Measurements from ENCODE around the gene SCUBE2. TPM values are rescaled to one million over a fixed set of nuclear protein-coding genes. Genes with fewer than 3 reads are reported as not detected.

The SCUBE2 gene
- total RNA-seq, 4 donors from 2014 or later, result 0.88 to 66.8 (median 5.9) TPM

DNA sequence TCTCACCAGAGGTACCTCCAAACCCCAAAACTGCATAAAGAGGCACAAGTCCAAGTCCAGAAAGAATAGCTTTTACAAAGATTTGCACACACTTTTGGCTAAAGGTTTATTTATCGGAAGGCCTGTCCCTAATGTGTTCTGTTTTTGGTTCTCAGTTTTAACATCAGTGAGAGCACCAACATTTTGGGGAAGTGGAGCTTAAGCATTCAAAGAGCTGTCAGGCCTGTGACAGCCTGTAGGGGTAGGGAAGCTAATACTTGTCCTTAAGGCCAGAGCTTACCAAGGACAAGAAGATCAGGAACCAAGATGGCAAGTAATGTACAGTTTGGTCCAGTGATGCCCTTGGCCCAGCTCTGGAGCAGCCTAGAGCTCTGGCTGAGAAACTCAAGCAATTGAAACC, 38.9 kb upstream of the SCUBE2 start:
- H3K9me3 ChIP-seq, result no peaks in the 10 kb centered on the region
- no peak for DNase-seq
- H3K4me3 ChIP-seq, result no peak overlapping the region
- H3K27ac ChIP-seq, result no peak overlapping the region
- no peaks in the 10 kb centered on the region for H3K27me3 ChIP-seq
- TF ChIP-seq POLR2A (IDR thresholded peaks at IDR 0.05), result no peak
- TF ChIP-seq, protein P1, sequence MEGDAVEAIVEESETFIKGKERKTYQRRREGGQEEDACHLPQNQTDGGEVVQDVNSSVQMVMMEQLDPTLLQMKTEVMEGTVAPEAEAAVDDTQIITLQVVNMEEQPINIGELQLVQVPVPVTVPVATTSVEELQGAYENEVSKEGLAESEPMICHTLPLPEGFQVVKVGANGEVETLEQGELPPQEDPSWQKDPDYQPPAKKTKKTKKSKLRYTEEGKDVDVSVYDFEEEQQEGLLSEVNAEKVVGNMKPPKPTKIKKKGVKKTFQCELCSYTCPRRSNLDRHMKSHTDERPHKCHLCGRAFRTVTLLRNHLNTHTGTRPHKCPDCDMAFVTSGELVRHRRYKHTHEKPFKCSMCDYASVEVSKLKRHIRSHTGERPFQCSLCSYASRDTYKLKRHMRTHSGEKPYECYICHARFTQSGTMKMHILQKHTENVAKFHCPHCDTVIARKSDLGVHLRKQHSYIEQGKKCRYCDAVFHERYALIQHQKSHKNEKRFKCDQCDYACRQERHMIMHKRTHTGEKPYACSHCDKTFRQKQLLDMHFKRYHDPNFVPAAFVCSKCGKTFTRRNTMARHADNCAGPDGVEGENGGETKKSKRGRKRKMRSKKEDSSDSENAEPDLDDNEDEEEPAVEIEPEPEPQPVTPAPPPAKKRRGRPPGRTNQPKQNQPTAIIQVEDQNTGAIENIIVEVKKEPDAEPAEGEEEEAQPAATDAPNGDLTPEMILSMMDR (IDR thresholded peaks at IDR 0.05), result no peak
- no peaks in the 10 kb centered on the region for H3K4me1 ChIP-seq
- intact Hi-C loops (cut with DNase I; ENCODE audit: low total_unique reads), result loop anchor here (10.0 kb wide), 1 partner anchor 115 kb away; no protein-coding TSS in a partner anchor
- H3K36me3 ChIP-seq, result no peaks in the 10 kb centered on the region

DNA sequence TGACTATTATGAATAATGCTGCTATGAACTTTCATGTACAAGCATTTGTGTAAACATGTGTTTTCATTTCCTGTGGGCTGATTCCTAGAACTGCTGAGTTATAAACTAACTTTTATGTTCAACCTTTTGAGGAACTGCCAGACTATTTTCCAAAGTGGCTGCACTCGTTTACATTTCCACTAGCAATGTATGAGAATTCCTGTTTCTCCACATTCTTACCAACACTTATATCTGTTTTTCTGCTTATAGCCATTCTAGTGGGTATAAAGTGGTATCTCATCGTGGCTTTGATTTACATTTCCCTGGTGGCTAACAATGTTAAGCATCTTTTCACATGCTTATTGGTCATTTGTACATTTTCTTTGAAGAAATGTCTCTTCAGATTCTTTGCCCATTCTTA, 35.2 kb upstream of the SCUBE2 start:
- H3K9me3 ChIP-seq, result no peaks in the 10 kb centered on the region
- no peak overlapping the region for H3K4me3 ChIP-seq
- TF ChIP-seq, protein P1 (IDR thresholded peaks at IDR 0.05), result no peak
- TF ChIP-seq POLR2A (IDR thresholded peaks at IDR 0.05), result no peak
- no peak for DNase-seq
- no peak overlapping the region for H3K27ac ChIP-seq
- no peaks in the 10 kb centered on the region for H3K36me3 ChIP-seq
- intact Hi-C loops (cut with DNase I; ENCODE audit: low total_unique reads), result no loop called here
- H3K27me3 ChIP-seq, result no peaks in the 10 kb centered on the region
- no peaks in the 10 kb centered on the region for H3K4me1 ChIP-seq

DNA sequence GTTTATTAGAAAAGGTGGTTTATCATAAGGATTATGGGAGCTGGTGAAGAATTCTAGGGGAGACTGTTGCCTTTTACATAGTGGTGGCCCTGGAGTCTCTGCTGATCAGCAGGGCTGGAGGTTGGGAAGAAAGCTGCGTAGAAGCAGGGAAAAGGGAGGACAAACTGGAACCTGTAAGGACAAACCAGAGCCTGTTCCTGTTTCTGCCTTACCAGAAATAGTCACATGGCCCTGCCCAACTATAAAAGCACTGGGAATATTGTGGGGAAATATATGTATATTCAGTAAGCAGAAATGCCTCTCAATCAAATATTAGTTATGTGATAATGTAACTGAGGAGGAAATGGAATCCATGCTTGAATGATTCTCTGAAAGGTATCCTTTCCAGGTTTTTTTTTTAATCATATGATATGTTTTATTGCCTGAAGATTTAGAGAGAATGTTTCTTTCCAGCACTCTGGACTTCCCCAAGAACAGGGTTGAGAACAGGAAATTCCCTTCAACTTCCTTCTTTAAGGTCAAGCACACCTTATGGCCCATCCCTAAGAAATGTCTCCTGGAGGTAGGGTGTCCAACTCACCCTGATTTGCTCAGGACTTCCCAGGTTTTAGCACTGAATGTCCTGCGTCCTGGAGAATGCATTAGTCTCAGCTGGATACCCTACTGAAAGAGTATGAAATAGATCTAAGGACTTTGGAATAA, 33.9 kb upstream of the SCUBE2 start:
- no peaks in the 10 kb centered on the region for H3K27me3 ChIP-seq
- no peak for DNase-seq
- H3K4me3 ChIP-seq, result no peak overlapping the region
- no peak overlapping the region for H3K27ac ChIP-seq
- no peaks in the 10 kb centered on the region for H3K9me3 ChIP-seq
- no peaks in the 10 kb centered on the region for H3K4me1 ChIP-seq
- no peaks in the 10 kb centered on the region for H3K36me3 ChIP-seq
- TF ChIP-seq, protein P1 (IDR thresholded peaks at IDR 0.05), result no peak
- TF ChIP-seq POLR2A (IDR thresholded peaks at IDR 0.05), result no peak
- intact Hi-C loops (cut with DNase I; ENCODE audit: low total_unique reads), result no loop called here

DNA sequence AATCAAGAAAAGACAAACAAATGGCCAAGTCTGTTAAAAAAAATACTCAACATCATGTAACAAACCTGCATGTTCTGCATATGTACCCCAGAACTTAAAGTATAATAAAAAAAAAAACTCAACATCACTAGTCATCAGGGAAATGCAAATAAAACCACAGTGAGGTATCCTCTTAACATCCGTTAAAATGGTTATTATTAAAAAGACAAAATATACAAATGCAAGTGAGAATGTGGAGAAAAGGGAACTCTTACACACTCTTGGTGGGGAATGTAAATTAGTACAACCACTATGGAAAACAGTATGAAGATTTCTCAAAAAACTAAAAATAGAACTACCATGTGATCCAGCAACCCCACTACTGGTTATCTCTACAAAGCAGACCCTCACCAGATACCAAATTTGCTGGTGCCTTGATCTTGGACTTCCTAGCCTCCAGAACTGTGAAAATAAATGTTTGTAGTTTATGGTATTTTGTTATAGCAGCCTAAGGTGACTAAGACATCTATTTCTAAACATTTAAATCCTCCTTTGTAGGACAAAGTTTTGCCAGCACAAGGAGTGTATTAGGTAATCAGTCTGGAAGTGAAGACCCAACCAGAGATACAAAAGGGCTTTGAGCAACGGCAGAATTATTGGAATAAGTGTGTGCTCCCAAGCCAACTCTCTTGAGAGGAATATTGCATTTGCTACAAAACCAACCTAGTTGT, 32.4 kb upstream of the SCUBE2 start:
- Histone ChIP-seq H3K4me1 (no peaks in the 10 kb centered on the region), H3K27ac (no peak overlapping the region), H3K27me3 (no peaks in the 10 kb centered on the region), H3K9me3 (no peaks in the 10 kb centered on the region), H3K36me3 (no peaks in the 10 kb centered on the region), H3K4me3 (no peak overlapping the region)
- intact Hi-C loops (cut with DNase I; ENCODE audit: low total_unique reads), result no loop called here
- no peak for TF ChIP-seq POLR2A (IDR thresholded peaks at IDR 0.05)
- TF ChIP-seq, protein P1 (IDR thresholded peaks at IDR 0.05), result no peak
- no peak for DNase-seq

DNA sequence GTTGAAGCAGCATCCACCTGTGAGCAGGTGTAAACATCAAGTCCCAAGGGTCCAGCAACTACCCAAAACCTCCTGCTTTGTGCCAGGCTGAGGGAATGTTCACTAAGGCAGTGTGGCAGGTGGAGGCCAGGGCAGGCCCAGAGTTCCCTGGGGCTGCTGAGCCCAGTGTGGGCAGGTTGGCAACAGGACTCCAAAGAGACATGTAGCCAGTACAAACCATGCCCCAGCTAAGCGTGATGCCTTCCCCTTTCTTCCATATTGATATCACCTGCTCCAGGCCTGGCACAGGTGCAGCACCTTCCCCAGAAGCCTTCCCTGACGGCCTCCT, 30.0 kb upstream of the SCUBE2 start:
- Histone ChIP-seq H3K4me1 (no peaks in the 10 kb centered on the region), H3K4me3 (no peak overlapping the region), H3K36me3 (no peaks in the 10 kb centered on the region), H3K9me3 (no peaks in the 10 kb centered on the region), H3K27ac (no peak overlapping the region), H3K27me3 (no peaks in the 10 kb centered on the region)
- DNase-seq, result no peak
- TF ChIP-seq, protein P1 (IDR thresholded peaks at IDR 0.05), result no peak
- TF ChIP-seq POLR2A (IDR thresholded peaks at IDR 0.05), result no peak
- intact Hi-C loops (cut with DNase I; ENCODE audit: low total_unique reads), result no loop called here
